Stimulated activated naive B cell treated with anti-CD40 and anti-IgM and Interleukin-4, amounts not matched to agents 10 μg/mL and 1 μg/mL and 100 μg/mL, for 72 hours (primary cell): Measurements from ENCODE around the gene HMG20A.
"Not testable (repeated sequence)": the region's sequence is repeated elsewhere in the genome, so short reads cannot be mapped to it uniquely, and the experiment has no call there.

ENCODE experiments used
- ATAC-seq, 2 donors: fragments of 150-1000 bp; cut with Tn5 transposase; replicated peaks; 2 replicates each; pipeline ENCODE4 v1.10.0; 2021; ENCODE audit warnings: moderate library complexity in 1 of 2
- DNase-seq: peaks from one replicate; pipeline ENCODE4 v3.0.0; 2021
- H3K27ac Mint-ChIP-seq: one replicate; pipeline ENCODE4 v1.8.0; 2022; ENCODE audit warnings: mild to moderate bottlenecking, mixed read lengths
- H3K27me3 Mint-ChIP-seq, 2 donors: one replicate each; pipeline ENCODE4 v1.8.0; 2022; ENCODE audit warnings: mixed read lengths in 2 of 2
- H3K36me3 Mint-ChIP-seq, 2 donors: one replicate each; pipeline ENCODE4 v1.8.0; 2022; ENCODE audit warnings: mixed read lengths in 2 of 2, mild to moderate bottlenecking in 1 of 2
- H3K4me1 Mint-ChIP-seq, 2 donors: one replicate each; pipeline ENCODE4 v1.8.0; 2022; ENCODE audit warnings: mixed read lengths in 2 of 2, mild to moderate bottlenecking in 1 of 2
- H3K4me3 Mint-ChIP-seq, 2 donors: one replicate each; pipeline ENCODE4 v1.8.0; 2022; ENCODE audit warnings: mild to moderate bottlenecking in 2 of 2, mixed read lengths in 2 of 2, moderate library complexity in 1 of 2
- H3K9me3 Mint-ChIP-seq, 2 donors: one replicate each; pipeline ENCODE4 v1.8.0; 2022; ENCODE audit warnings: mixed read lengths in 2 of 2, mild to moderate bottlenecking in 1 of 2

The HMG20A gene

GRCh38 chr15:77395013-77395774, 25.5 kb upstream of the HMG20A start:
- H3K36me3 Mint-ChIP-seq = peaks cover 24 to 46% of the 10 kb centered on the region in 2 donors
- H3K9me3 Mint-ChIP-seq = peaks cover 24 to 35% of the 10 kb centered on the region in 2 donors
- H3K4me1 Mint-ChIP-seq = peaks cover 16 to 30% of the 10 kb centered on the region in 2 donors
- no peak overlapping the region for H3K4me3 Mint-ChIP-seq
- no peak for ATAC-seq
- no peak overlapping the region for H3K27ac Mint-ChIP-seq
- no peak for DNase-seq
- H3K27me3 Mint-ChIP-seq = no peaks in the 10 kb centered on the region

GRCh38 chr15:77396692-77397091, 24.0 kb upstream of the HMG20A start:
- peaks cover 27 to 35% of the 10 kb centered on the region in 2 donors for H3K9me3 Mint-ChIP-seq
- H3K4me3 Mint-ChIP-seq = no peak overlapping the region
- H3K27me3 Mint-ChIP-seq = no peaks in the 10 kb centered on the region

GRCh38 chr15:77398927-77399326, 21.8 kb upstream of the HMG20A start:
- Mint-ChIP-seq H3K36me3 (peaks cover 19 to 42% of the 10 kb centered on the region in 2 donors), H3K9me3 (peaks cover 27 to 35% of the 10 kb centered on the region in 2 donors), H3K27me3 (no peaks in the 10 kb centered on the region), H3K4me1 (peaks cover 12 to 25% of the 10 kb centered on the region in 2 donors), H3K27ac (no peak overlapping the region), H3K4me3 (no peak overlapping the region)
- DNase-seq (no peak), ATAC-seq (no peak)

More at GRCh38 chr15:77396692-77397091, 24.0 kb upstream of the HMG20A start:
- peaks cover 24 to 48% of the 10 kb centered on the region in 2 donors for H3K36me3 Mint-ChIP-seq
- ATAC-seq (no peak), DNase-seq (no peak)
- peaks cover 18 to 26% of the 10 kb centered on the region in 2 donors for H3K4me1 Mint-ChIP-seq
- no peak overlapping the region for H3K27ac Mint-ChIP-seq

- Mint-ChIP-seq H3K27ac (no peak overlapping the region), H3K4me1 (peaks cover 9 to 21% of the 10 kb centered on the region in 2 donors), H3K4me3 (no peak overlapping the region), H3K27me3 (no peaks in the 10 kb centered on the region), H3K36me3 (peaks cover 16 to 38% of the 10 kb centered on the region in 2 donors), H3K9me3 (peaks cover 24 to 31% of the 10 kb centered on the region in 2 donors)
- ATAC-seq = no peak
- DNase-seq = no peak
Observed at GRCh38 chr15:77400258-77400657, 20.4 kb upstream of the HMG20A start.

GRCh38 chr15:77402740-77403379, 17.8 kb upstream of the HMG20A start:
- peaks cover 22 to 32% of the 10 kb centered on the region in 2 donors for H3K4me1 Mint-ChIP-seq
- H3K9me3 Mint-ChIP-seq = peaks cover 13 to 17% of the 10 kb centered on the region in 2 donors
- ATAC-seq = peak; percentile 58 to 59
- no peak overlapping the region for H3K27ac Mint-ChIP-seq
- no peak for DNase-seq
- no peaks in the 10 kb centered on the region for H3K27me3 Mint-ChIP-seq
- peaks cover 11 to 25% of the 10 kb centered on the region in 2 donors for H3K36me3 Mint-ChIP-seq
- no peak overlapping the region for H3K4me3 Mint-ChIP-seq

- H3K27me3 Mint-ChIP-seq, H3K4me3 Mint-ChIP-seq, DNase-seq, H3K27ac Mint-ChIP-seq, H3K36me3 Mint-ChIP-seq, H3K9me3 Mint-ChIP-seq: not testable (repeated sequence)
- H3K4me1 Mint-ChIP-seq = peaks cover 31 to 60% of the 10 kb centered on the region in 2 donors
- peak in 1 of 2 donors; percentile 38 for ATAC-seq
Observed at GRCh38 chr15:77406173-77406759, 14.4 kb upstream of the HMG20A start.

- Mint-ChIP-seq H3K4me1 (peaks cover 31 to 59% of the 10 kb centered on the region in 2 donors), H3K27ac (no peak overlapping the region), H3K36me3 (peaks cover 1 to 9% of the 10 kb centered on the region in 2 donors), H3K9me3 (peaks cover 3 to 4% of the 10 kb centered on the region in 2 donors), H3K4me3 (no peak overlapping the region), H3K27me3 (no peaks in the 10 kb centered on the region)
- DNase-seq = no peak
- no peak for ATAC-seq
Observed at GRCh38 chr15:77406846-77407245, 13.8 kb upstream of the HMG20A start.

- Mint-ChIP-seq H3K4me3 (peak overlapping the region; percentile 20 to 54), H3K9me3 (peaks cover 3 to 4% of the 10 kb centered on the region in 2 donors), H3K4me1 (peaks cover 33 to 67% of the 10 kb centered on the region in 2 donors), H3K36me3 (peaks cover 1 to 9% of the 10 kb centered on the region in 2 donors), H3K27ac (peak overlapping the region; percentile 63), H3K27me3 (no peaks in the 10 kb centered on the region)
- DNase-seq = no peak
- ATAC-seq = peak; percentile 90 to 92
Observed at GRCh38 chr15:77409259-77410156, 11.2 kb upstream of the HMG20A start.

- ATAC-seq, H3K9me3 Mint-ChIP-seq, H3K27me3 Mint-ChIP-seq, H3K36me3 Mint-ChIP-seq, DNase-seq: not testable (repeated sequence)
- Mint-ChIP-seq H3K4me1 (peaks cover 33 to 67% of the 10 kb centered on the region in 2 donors), H3K4me3 (peak overlapping the region; percentile 20 to 54), H3K27ac (peak overlapping the region; percentile 63)
Observed at GRCh38 chr15:77410157-77410500, 10.6 kb upstream of the HMG20A start.

- Mint-ChIP-seq H3K4me1 (peaks cover 32 to 65% of the 10 kb centered on the region in 2 donors), H3K27me3 (no peaks in the 10 kb centered on the region), H3K9me3 (peaks cover 3 to 4% of the 10 kb centered on the region in 2 donors), H3K27ac (no peak overlapping the region), H3K4me3 (no peak overlapping the region), H3K36me3 (peaks cover 1 to 9% of the 10 kb centered on the region in 2 donors)
- ATAC-seq = no peak
- DNase-seq = no peak
Observed at GRCh38 chr15:77410701-77411618, 9.7 kb upstream of the HMG20A start.

- Mint-ChIP-seq H3K27ac (no peak overlapping the region), H3K9me3 (peaks cover 2 to 4% of the 10 kb centered on the region in 2 donors), H3K4me3 (no peak overlapping the region), H3K27me3 (no peaks in the 10 kb centered on the region), H3K36me3 (peaks cover 1 to 9% of the 10 kb centered on the region in 2 donors), H3K4me1 (peaks cover 26 to 58% of the 10 kb centered on the region in 2 donors)
- DNase-seq = no peak
- ATAC-seq = no peak
Observed at GRCh38 chr15:77411619-77411976, 9.1 kb upstream of the HMG20A start.

- Mint-ChIP-seq H3K27ac (no peak overlapping the region), H3K4me1 (peaks cover 22 to 54% of the 10 kb centered on the region in 2 donors), H3K9me3 (peaks cover 2 to 4% of the 10 kb centered on the region in 2 donors), H3K27me3 (no peaks in the 10 kb centered on the region), H3K4me3 (no peak overlapping the region), H3K36me3 (peaks cover 1 to 4% of the 10 kb centered on the region in 2 donors)
- no peak for DNase-seq
- no peak for ATAC-seq
Observed at GRCh38 chr15:77412972-77413698, 7.6 kb upstream of the HMG20A start.
